Left ventricle myocardium superior (tissue), 1 donor: ENCODE results near the gene TNFRSF9. TPM values are rescaled to one million over a fixed set of nuclear protein-coding genes. Genes with fewer than 3 reads are reported as not detected.

ENCODE experiments used
- ATAC-seq: fragments of 200-7000 bp; cut with Tn5 transposase; one replicate; pipeline ENCODE4 v1.9.1; 2020; ENCODE audit warnings: mild to moderate bottlenecking, moderate library complexity
- DNase-seq: peaks from one replicate; pipeline ENCODE4 v3.0.0-alpha.2; 2020
- intact Hi-C: fragments of 100-400 bp; cut with micrococcal nuclease; formaldehyde crosslinking; loops from one replicate; pipeline ENCODE4 v1.11.0; 2022
- total RNA-seq: library from RNA; stranded (reverse); fragmentation: NEBNext Ultra II Directional; extraction: Animal tissue kit (Norgen Biotek cat#: 25700); gene quantifications from one replicate; pipeline ENCODE4 v1.2.1, GENCODE V29; 2021
- donor health status: DM: no; HTN: yes; CAD: no; lungs with severe emphysema.

Gene TNFRSF9
- total RNA-seq, 1 donor from 2014 or later = not detected

- no peak for ATAC-seq
- intact Hi-C loops = no loop called here
- DNase-seq = no peak
Observed at GRCh38 chr1:7890853-7891252, 49.8 kb downstream of the TNFRSF9 start.

- peak; percentile 50 for ATAC-seq
- DNase-seq = no peak
- intact Hi-C loops = no loop called here
Observed at GRCh38 chr1:7888248-7889081, 52.2 kb downstream of the TNFRSF9 start.

- ATAC-seq (no peak), DNase-seq (no peak)
Observed at GRCh38 chr1:7886405-7886745, 54.3 kb downstream of the TNFRSF9 start.

GRCh38 chr1:7885513-7886404, 54.9 kb downstream of the TNFRSF9 start:
- no peak for DNase-seq
- intact Hi-C loops = no loop called here
- ATAC-seq = no peak

More at GRCh38 chr1:7886405-7886745, 54.3 kb downstream of the TNFRSF9 start:
- intact Hi-C loops = no loop called here

GRCh38 chr1:7884757-7885156, 55.9 kb downstream of the TNFRSF9 start:
- DNase-seq (no peak), ATAC-seq (no peak)
- intact Hi-C loops = no loop called here

- ATAC-seq = no peak
- intact Hi-C loops = no loop called here
- no peak for DNase-seq
Observed at GRCh38 chr1:7879228-7879627, 61.4 kb downstream of the TNFRSF9 start.

GRCh38 chr1:7878027-7878426, 62.6 kb downstream of the TNFRSF9 start:
- ATAC-seq (no peak), DNase-seq (no peak)
- intact Hi-C loops = no loop called here

- ATAC-seq = no peak
- DNase-seq = no peak
- intact Hi-C loops = no loop called here
Observed at GRCh38 chr1:7873801-7874795, 66.5 kb downstream of the TNFRSF9 start.

- no peak for ATAC-seq
- intact Hi-C loops = no loop called here
Observed at GRCh38 chr1:7871136-7871535, 69.5 kb downstream of the TNFRSF9 start.

GRCh38 chr1:7869136-7869920, 71.3 kb downstream of the TNFRSF9 start:
- intact Hi-C loops = no loop called here
- ATAC-seq = no peak

More at GRCh38 chr1:7871136-7871535, 69.5 kb downstream of the TNFRSF9 start:
- DNase-seq = no peak

GRCh38 chr1:7868070-7868780, 72.4 kb downstream of the TNFRSF9 start:
- intact Hi-C loops = no loop called here
- DNase-seq (no peak), ATAC-seq (no peak)

More at GRCh38 chr1:7869136-7869920, 71.3 kb downstream of the TNFRSF9 start:
- DNase-seq = no peak

- intact Hi-C loops = no loop called here
- ATAC-seq (no peak), DNase-seq (no peak)
Observed at GRCh38 chr1:7865978-7866377, 74.7 kb downstream of the TNFRSF9 start.

Other genes starting within 250 kb of the TNFRSF9 start
- 64.7 TPM for gene VAMP3, start 169.5 kb downstream of the TNFRSF9 start, total RNA-seq
- gene PER3, start 156.5 kb downstream of the TNFRSF9 start, total RNA-seq = 20.4 TPM
- not detected for gene UTS2, start 87.8 kb downstream of the TNFRSF9 start, total RNA-seq
- 335 TPM for gene PARK7, start 20.9 kb upstream of the TNFRSF9 start, total RNA-seq
- gene ERRFI1, start 85.5 kb upstream of the TNFRSF9 start, total RNA-seq = 10.2 TPM